Fibroblast of lung (primary cell): Measurements from ENCODE around the gene CCDC8. TPM values are rescaled to one million over a fixed set of nuclear protein-coding genes. Genes with fewer than 3 reads are reported as not detected.

Source experiments
- DNase-seq, 2 donors: peaks; one replicate each; pipeline versions ENCODE4 v3.0.0 to v3.0.0-alpha.2; 2010; ENCODE audit warnings: low read depth in 2 of 2
- H2AFZ ChIP-seq: 2 replicates; pipeline ENCODE4 v1.5.1; 2012; ENCODE audit warnings: low read length, control low read depth, inconsistent platforms
- H3K27ac ChIP-seq: 2 replicates; pipeline ENCODE4 v1.5.1; 2011; ENCODE audit warnings: low read length, control low read depth; ENCODE audit not compliant: insufficient read depth
- H3K27me3 ChIP-seq: 2 replicates; pipeline ENCODE4 v1.5.1; 2011; ENCODE audit warnings: mild to moderate bottlenecking, low read length; ENCODE audit not compliant: control insufficient read depth, insufficient read depth
- H3K36me3 ChIP-seq: 2 replicates; pipeline ENCODE4 v1.5.1; 2011; ENCODE audit warnings: low read length; ENCODE audit not compliant: control insufficient read depth, insufficient read depth
- H3K4me1 ChIP-seq: 2 replicates; pipeline ENCODE4 v1.5.1; 2011; ENCODE audit warnings: low read length; ENCODE audit not compliant: control insufficient read depth, insufficient read depth; ENCODE audit errors: extremely low read depth
- H3K4me2 ChIP-seq: 2 replicates; pipeline ENCODE4 v1.5.1; 2011; ENCODE audit warnings: low read length, control low read depth; ENCODE audit not compliant: insufficient read depth; ENCODE audit errors: extremely low read depth
- H3K4me3 ChIP-seq, 4 experiments: fragments of 200-600 bp in 1 of 4; sonication (generic) in 1 of 4; replicated peaks in 1 of 4; 2 replicates each; pipeline ENCODE4 v1.5.1; 2011 to 2016; ENCODE audit warnings: low read length in 4 of 4, low read depth in 3 of 4, mild to moderate bottlenecking in 3 of 4, control low read depth in 2 of 4, inconsistent platforms in 1 of 4, mixed read lengths in 1 of 4; ENCODE audit not compliant: insufficient read depth in 1 of 4; ENCODE audit errors: control extremely low read depth in 1 of 4
- H3K79me2 ChIP-seq: 2 replicates; pipeline ENCODE4 v1.5.1; 2012; ENCODE audit warnings: mild to moderate bottlenecking, low read length, inconsistent platforms; ENCODE audit not compliant: control insufficient read depth, insufficient read depth
- H3K9ac ChIP-seq: 2 replicates; pipeline ENCODE4 v1.5.1; 2011; ENCODE audit warnings: mild to moderate bottlenecking, low read length, control low read depth; ENCODE audit not compliant: insufficient read depth
- H3K9me3 ChIP-seq: 2 replicates; pipeline ENCODE4 v1.5.1; 2012; ENCODE audit warnings: low read depth, low read length; ENCODE audit not compliant: control insufficient read depth, insufficient read depth
- H4K20me1 ChIP-seq: 2 replicates; pipeline ENCODE4 v1.5.1; 2011; ENCODE audit warnings: low read length; ENCODE audit not compliant: control insufficient read depth, insufficient read depth; ENCODE audit errors: extremely low read depth
- EZH2 ChIP-seq: IDR thresholded peaks from 2 replicates; pipeline ENCODE4 v1.5.1; 2012; ENCODE audit warnings: low read length, control low read depth, mild to moderate bottlenecking; ENCODE audit errors: missing control alignments
- polyA plus RNA-seq, 2 donors: library from polyadenylated mRNA; depleted of rRNA in 1 of 2; stranded (reverse) in 1 of 2; unstranded in 1 of 2; fragments of >200 nt; gene quantifications; 2 replicates each; pipeline ENCODE4 v1.2.1, GENCODE V29; 2011 to 2012; ENCODE audit warnings: missing spikeins in 1 of 2
- total RNA-seq: library from RNA; depleted of rRNA; stranded (reverse); fragments of >200 nt; gene quantifications from 2 replicates; pipeline ENCODE4 v1.2.1, GENCODE V29; 2014
- TF ChIP-seq, protein P1 (sequence below), 2 donors: IDR thresholded peaks in 1 of 2; conservative IDR thresholded peaks in 1 of 2; 1 replicate in 1 of 2; 2 replicates in 1 of 2; pipeline ENCODE4 v1.5.1; 2011 to 2012; ENCODE audit warnings: low read length in 2 of 2, control low read depth in 1 of 2, inconsistent platforms in 1 of 2, low read depth in 1 of 2, mild to moderate bottlenecking in 1 of 2

CCDC8 gene
- total and polyA plus RNA-seq, 2 donors (not counting 1 experiment from before 2014, with no cell fraction given), result 1.9 to 13.4 TPM

- Histone ChIP-seq H3K36me3 (peaks cover 1% of the 10 kb centered on the region), H3K4me2 (peak overlapping the region; percentile 13), H3K9ac (no peak overlapping the region), H3K27me3 (no peaks in the 10 kb centered on the region), H3K4me1 (no peaks in the 10 kb centered on the region), H3K9me3 (no peaks in the 10 kb centered on the region), H3K27ac (no peak overlapping the region), H3K79me2 (peaks cover 18% of the 10 kb centered on the region), H2AFZ (no peak overlapping the region), H4K20me1 (no peaks in the 10 kb centered on the region), H3K4me3 (no peak overlapping the region)
- DNase-seq, result peak in 1 of 2 donors; percentile 62
- no peak for TF ChIP-seq EZH2
- TF ChIP-seq, protein P1, sequence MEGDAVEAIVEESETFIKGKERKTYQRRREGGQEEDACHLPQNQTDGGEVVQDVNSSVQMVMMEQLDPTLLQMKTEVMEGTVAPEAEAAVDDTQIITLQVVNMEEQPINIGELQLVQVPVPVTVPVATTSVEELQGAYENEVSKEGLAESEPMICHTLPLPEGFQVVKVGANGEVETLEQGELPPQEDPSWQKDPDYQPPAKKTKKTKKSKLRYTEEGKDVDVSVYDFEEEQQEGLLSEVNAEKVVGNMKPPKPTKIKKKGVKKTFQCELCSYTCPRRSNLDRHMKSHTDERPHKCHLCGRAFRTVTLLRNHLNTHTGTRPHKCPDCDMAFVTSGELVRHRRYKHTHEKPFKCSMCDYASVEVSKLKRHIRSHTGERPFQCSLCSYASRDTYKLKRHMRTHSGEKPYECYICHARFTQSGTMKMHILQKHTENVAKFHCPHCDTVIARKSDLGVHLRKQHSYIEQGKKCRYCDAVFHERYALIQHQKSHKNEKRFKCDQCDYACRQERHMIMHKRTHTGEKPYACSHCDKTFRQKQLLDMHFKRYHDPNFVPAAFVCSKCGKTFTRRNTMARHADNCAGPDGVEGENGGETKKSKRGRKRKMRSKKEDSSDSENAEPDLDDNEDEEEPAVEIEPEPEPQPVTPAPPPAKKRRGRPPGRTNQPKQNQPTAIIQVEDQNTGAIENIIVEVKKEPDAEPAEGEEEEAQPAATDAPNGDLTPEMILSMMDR (conservative IDR thresholded peaks at IDR 0.05 in 1 of 2, IDR thresholded peaks at IDR 0.05 in 1 of 2; ENCODE audit: low read depth in 1 of 2, low read length in 2 of 2), result no peak
Measured at GRCh38 chr19:46365561-46365960, 47.8 kb downstream of the CCDC8 start.

DNA sequence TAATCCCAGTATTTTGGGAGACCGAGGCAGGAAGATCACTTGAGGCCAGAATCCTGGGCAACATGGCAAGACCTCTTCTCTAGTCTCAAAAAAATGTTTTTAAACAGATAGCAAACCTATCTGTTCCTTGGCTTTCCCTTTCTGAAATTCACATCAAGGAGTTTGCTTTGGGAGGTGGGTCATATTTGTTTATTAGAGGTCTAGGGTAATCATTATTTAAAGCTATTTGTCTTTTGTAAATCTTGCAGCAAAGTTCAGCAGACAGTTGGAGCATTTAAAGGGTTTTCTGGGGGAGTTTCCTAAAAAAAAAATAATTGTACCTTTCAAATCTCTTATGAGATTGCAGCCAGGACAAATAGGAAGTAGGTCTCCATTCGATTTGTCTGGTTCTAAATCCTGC is 49.0 kb downstream of the CCDC8 start:
- H3K79me2 ChIP-seq, result peaks cover 18% of the 10 kb centered on the region
- H3K4me1 ChIP-seq, result no peaks in the 10 kb centered on the region
- DNase-seq, result no peak
- H2AFZ ChIP-seq, result no peak overlapping the region
- H3K4me2 ChIP-seq, result no peak overlapping the region
- H3K9me3 ChIP-seq, result no peaks in the 10 kb centered on the region
- no peaks in the 10 kb centered on the region for H3K27me3 ChIP-seq
- H3K36me3 ChIP-seq, result peaks cover 1% of the 10 kb centered on the region
- no peaks in the 10 kb centered on the region for H4K20me1 ChIP-seq
- H3K9ac ChIP-seq, result no peak overlapping the region
- TF ChIP-seq, protein P1 (conservative IDR thresholded peaks at IDR 0.05 in 1 of 2, IDR thresholded peaks at IDR 0.05 in 1 of 2; ENCODE audit: low read depth in 1 of 2, low read length in 2 of 2), result no peak
- no peak for TF ChIP-seq EZH2
- H3K4me3 ChIP-seq, result no peak overlapping the region
- no peak overlapping the region for H3K27ac ChIP-seq

- Histone ChIP-seq H3K9ac (no peak overlapping the region), H3K4me3 (no peak overlapping the region), H3K36me3 (no peaks in the 10 kb centered on the region), H3K27ac (no peak overlapping the region), H4K20me1 (no peaks in the 10 kb centered on the region), H3K4me1 (peaks cover 9% of the 10 kb centered on the region), H3K79me2 (peaks cover 26% of the 10 kb centered on the region), H3K9me3 (no peaks in the 10 kb centered on the region), H3K27me3 (no peaks in the 10 kb centered on the region), H2AFZ (no peak overlapping the region), H3K4me2 (no peak overlapping the region)
- no peak for TF ChIP-seq EZH2
- TF ChIP-seq, protein P1 (conservative IDR thresholded peaks at IDR 0.05 in 1 of 2, IDR thresholded peaks at IDR 0.05 in 1 of 2; ENCODE audit: low read depth in 1 of 2, low read length in 2 of 2), result no peak
- DNase-seq, result peak in 1 of 2 donors; percentile 61
Measured at GRCh38 chr19:46361915-46362314, 51.4 kb downstream of the CCDC8 start.

Other genes starting within 250 kb of the CCDC8 start
- gene IGFL1, start 183.8 kb downstream of the CCDC8 start, total RNA-seq, result not detected in 2 replicates
- gene IGFL1, start 183.8 kb downstream of the CCDC8 start, polyA plus RNA-seq, result not detected in 2 replicates
- 0.77 and 1.5 TPM in 2 replicates for gene HIF3A, start 116.5 kb downstream of the CCDC8 start, total RNA-seq
- 0.12 and 0.99 TPM in 2 replicates for gene HIF3A, start 116.5 kb downstream of the CCDC8 start, polyA plus RNA-seq
- gene PPP5C, start 66.5 kb downstream of the CCDC8 start, total RNA-seq, result 35.2 and 46.9 TPM in 2 replicates
- 94.1 and 123 TPM in 2 replicates for gene PPP5C, start 66.5 kb downstream of the CCDC8 start, polyA plus RNA-seq
- under 0.01 and 0.17 TPM in 2 replicates for gene PNMA8C, start 15.4 kb upstream of the CCDC8 start, total RNA-seq
- gene PNMA8C, start 15.4 kb upstream of the CCDC8 start, polyA plus RNA-seq, result 0.01 and 0.07 TPM in 2 replicates
- 3.9 and 8.9 TPM in 2 replicates for gene PNMA8A, start 58.0 kb upstream of the CCDC8 start, total RNA-seq
- 0.45 and 1.4 TPM in 2 replicates for gene PNMA8A, start 58.0 kb upstream of the CCDC8 start, polyA plus RNA-seq
- 1.3 and 1.7 TPM in 2 replicates for gene PNMA8B, start 82.3 kb upstream of the CCDC8 start, total RNA-seq
- gene PNMA8B, start 82.3 kb upstream of the CCDC8 start, polyA plus RNA-seq, result 0.12 and 0.14 TPM in 2 replicates
- 92.5 and 160 TPM in 2 replicates for gene CALM3, start 187.8 kb upstream of the CCDC8 start, total RNA-seq
- gene CALM3, start 187.8 kb upstream of the CCDC8 start, polyA plus RNA-seq, result 901 and 1,408 TPM in 2 replicates
- gene PTGIR, start 211.5 kb upstream of the CCDC8 start, total RNA-seq, result 10.3 and 16.5 TPM in 2 replicates
- 8.4 and 27.8 TPM in 2 replicates for gene PTGIR, start 211.5 kb upstream of the CCDC8 start, polyA plus RNA-seq
- not detected in 2 replicates for gene GNG8, start 222.6 kb upstream of the CCDC8 start, total RNA-seq
- not detected in 2 replicates for gene GNG8, start 222.6 kb upstream of the CCDC8 start, polyA plus RNA-seq
- gene DACT3, start 247.6 kb upstream of the CCDC8 start, total RNA-seq, result 4.1 and 5.6 TPM in 2 replicates
- gene DACT3, start 247.6 kb upstream of the CCDC8 start, polyA plus RNA-seq, result 9.3 and 11.5 TPM in 2 replicates